ENCODE measurements around the gene PROSER2. TPM values are rescaled to one million over a fixed set of nuclear protein-coding genes. Genes with fewer than 3 reads are reported as not detected.

Gene PROSER2, protein sequence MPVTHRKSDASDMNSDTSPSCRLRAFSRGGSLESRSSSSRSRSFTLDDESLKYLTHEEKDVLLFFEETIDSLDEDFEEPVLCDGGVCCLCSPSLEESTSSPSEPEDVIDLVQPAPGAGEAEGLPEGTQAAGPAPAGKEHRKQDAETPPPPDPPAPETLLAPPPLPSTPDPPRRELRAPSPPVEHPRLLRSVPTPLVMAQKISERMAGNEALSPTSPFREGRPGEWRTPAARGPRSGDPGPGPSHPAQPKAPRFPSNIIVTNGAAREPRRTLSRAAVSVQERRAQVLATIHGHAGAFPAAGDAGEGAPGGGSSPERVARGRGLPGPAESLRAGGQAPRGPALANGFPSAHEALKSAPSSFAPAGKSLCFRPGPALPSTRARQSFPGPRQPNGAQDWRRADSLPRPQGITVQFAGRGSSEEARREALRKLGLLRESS
- total RNA-seq (ENCODE audit: unreplicated experiment) = 5.7 TPM
- long read RNA-seq = 0 reads

DNA sequence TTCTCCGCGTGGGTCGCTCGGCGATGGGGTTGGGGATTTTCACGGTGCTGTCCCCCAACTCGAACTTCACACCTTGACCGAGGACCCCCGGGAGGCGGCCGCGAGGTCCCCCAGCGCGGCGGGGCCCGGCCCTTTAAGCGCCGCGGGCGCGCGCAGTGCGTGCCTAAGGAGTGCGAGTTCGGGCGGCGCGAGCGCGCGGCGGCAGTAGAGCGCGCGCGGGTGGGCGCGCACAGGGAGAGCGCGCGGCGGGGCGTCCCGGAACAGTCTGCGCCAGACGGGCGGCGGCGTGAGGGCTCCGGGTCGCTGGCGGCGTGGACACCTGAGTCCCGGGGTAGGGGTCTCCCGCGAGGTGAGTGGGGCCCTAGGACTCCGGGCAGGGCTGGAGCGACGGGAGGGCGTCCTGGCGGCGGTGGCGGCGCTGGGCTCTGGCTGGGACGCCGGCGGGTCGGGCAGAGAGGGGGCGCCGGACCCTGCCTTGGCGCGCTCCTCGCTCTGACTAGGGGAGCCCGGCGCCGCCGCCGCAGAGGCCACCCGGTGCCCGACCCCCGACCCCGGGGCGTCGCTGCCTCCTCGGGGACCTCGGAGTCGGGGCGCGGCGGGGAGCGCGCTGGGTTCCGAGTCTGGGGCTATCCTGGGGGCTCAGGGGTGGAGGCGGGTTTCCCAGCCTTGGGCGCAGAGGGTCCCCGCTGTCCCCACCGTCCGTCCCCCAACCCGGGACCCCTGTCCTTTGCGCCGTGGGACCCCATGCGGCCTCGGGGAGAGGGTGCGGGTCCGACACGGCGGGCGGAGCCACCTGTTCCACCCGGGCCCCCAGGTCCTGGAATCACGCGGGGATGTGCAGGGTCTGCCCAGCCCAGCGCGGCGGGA, at the start of gene PROSER2:
TSS of gene PROSER2 (plus strand) at position 235 of the 867 bp plus-strand sequence. CDS start 28,722 bp downstream, outside the sequence.
- TF ChIP-seq, protein P1, sequence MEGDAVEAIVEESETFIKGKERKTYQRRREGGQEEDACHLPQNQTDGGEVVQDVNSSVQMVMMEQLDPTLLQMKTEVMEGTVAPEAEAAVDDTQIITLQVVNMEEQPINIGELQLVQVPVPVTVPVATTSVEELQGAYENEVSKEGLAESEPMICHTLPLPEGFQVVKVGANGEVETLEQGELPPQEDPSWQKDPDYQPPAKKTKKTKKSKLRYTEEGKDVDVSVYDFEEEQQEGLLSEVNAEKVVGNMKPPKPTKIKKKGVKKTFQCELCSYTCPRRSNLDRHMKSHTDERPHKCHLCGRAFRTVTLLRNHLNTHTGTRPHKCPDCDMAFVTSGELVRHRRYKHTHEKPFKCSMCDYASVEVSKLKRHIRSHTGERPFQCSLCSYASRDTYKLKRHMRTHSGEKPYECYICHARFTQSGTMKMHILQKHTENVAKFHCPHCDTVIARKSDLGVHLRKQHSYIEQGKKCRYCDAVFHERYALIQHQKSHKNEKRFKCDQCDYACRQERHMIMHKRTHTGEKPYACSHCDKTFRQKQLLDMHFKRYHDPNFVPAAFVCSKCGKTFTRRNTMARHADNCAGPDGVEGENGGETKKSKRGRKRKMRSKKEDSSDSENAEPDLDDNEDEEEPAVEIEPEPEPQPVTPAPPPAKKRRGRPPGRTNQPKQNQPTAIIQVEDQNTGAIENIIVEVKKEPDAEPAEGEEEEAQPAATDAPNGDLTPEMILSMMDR (IDR thresholded peaks at IDR 0.05; ENCODE audit: unreplicated experiment) = no peak
- Mint-ChIP-seq H3K27ac (ENCODE audit: unreplicated experiment) (no peak within 1 kb of the TSS), H3K9me3 (ENCODE audit: unreplicated experiment) (no peaks in the 10 kb centered on the region), H3K4me3 (ENCODE audit: unreplicated experiment) (peak within 1 kb of the TSS; percentile 90), H3K27me3 (ENCODE audit: unreplicated experiment) (no peaks in the 10 kb centered on the region), H3K4me1 (ENCODE audit: unreplicated experiment) (peaks cover 11% of the 10 kb centered on the region), H3K36me3 (ENCODE audit: low read depth, unreplicated experiment) (no peaks in the 10 kb centered on the region)
- DNase-seq (ENCODE audit: low spot score) = peak; percentile 43

DNA sequence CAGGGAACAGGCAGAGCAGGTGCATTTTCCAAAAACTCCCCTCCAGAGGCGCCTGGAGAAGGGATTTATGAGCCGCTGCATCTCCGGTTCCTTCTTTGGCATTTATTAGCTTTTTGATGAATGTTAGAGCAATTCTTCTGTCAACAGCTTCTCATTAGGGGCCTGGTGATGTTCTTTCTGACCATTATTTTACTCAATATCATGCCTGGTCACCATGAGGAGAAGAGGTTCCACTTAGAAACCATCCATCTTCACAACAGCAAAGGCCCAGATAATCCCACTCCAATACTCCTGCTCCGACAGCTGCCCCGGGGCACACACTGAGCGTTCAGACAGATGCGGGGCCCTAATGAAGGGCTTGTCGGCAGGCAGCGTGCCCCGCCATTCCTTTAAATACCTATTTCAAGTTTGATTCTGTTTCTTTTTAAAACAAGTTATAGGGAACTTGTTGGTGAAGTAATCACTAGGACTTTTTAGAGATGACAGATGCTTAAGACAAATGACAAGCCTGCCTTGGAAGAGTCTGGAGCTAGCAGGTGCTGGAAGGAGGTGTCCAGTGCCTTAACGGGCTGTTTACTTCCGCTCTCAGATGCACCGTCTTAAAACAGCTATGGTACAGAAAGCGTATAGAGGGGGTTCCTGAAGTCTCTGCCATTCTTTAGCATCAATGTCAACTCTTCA, 49.3 kb upstream of the PROSER2 start:
- TF ChIP-seq, protein P1 (IDR thresholded peaks at IDR 0.05; ENCODE audit: unreplicated experiment) = no peak
- H3K9me3 Mint-ChIP-seq (ENCODE audit: unreplicated experiment) = no peaks in the 10 kb centered on the region
- peaks cover 3% of the 10 kb centered on the region for H3K36me3 Mint-ChIP-seq (ENCODE audit: low read depth, unreplicated experiment)
- H3K27ac Mint-ChIP-seq (ENCODE audit: unreplicated experiment) = no peak overlapping the region
- no peak for DNase-seq (ENCODE audit: low spot score)
- no peak overlapping the region for H3K4me3 Mint-ChIP-seq (ENCODE audit: unreplicated experiment)
- peaks cover 3% of the 10 kb centered on the region for H3K4me1 Mint-ChIP-seq (ENCODE audit: unreplicated experiment)
- peaks cover 5% of the 10 kb centered on the region for H3K27me3 Mint-ChIP-seq (ENCODE audit: unreplicated experiment)

DNA sequence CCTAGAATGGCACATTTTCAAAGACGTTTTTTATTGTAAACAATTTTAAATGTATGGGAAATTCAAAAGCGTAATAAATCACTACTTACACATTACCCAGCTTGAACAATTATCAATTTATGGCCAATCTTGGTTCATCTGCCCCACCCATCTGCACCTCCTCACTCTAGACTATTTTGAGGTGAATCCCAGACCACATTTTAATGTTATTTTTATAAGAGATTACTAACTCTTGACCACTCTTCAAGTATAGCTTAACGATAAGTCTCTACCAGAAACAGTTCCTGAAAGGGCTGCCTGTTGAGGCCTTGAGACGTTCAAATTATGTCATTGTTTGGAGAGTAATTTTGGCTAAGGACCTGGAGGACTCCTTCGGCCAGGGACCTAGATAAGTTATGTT, 47.7 kb upstream of the PROSER2 start:
- DNase-seq (ENCODE audit: low spot score) = no peak
- Mint-ChIP-seq H3K9me3 (ENCODE audit: unreplicated experiment) (no peaks in the 10 kb centered on the region), H3K4me1 (ENCODE audit: unreplicated experiment) (peaks cover 3% of the 10 kb centered on the region), H3K27ac (ENCODE audit: unreplicated experiment) (no peak overlapping the region), H3K4me3 (ENCODE audit: unreplicated experiment) (no peak overlapping the region), H3K36me3 (ENCODE audit: low read depth, unreplicated experiment) (peaks cover 3% of the 10 kb centered on the region), H3K27me3 (ENCODE audit: unreplicated experiment) (peaks cover 5% of the 10 kb centered on the region)
- TF ChIP-seq, protein P1 (IDR thresholded peaks at IDR 0.05; ENCODE audit: unreplicated experiment) = no peak

DNA sequence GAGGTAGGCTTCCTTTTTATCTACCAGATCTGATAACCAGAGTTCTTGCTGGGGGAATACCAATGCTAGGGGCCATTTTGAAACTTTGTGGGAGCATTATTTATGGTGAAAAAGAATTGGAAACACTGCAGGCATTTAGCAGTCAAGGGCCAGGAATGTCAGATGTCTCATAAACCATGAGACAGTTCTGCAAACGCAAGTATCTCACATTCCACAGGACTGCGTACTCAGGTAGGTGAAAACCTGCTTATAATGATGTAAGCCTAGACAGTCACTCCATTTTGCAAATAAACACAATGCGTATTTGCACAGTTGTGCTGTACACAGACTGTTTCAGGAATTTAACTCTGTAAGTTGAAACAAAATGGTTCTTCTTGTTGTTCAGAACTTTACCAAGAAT, 47.1 kb upstream of the PROSER2 start:
- H3K4me3 Mint-ChIP-seq (ENCODE audit: unreplicated experiment) = no peak overlapping the region
- DNase-seq (ENCODE audit: low spot score) = no peak
- H3K9me3 Mint-ChIP-seq (ENCODE audit: unreplicated experiment) = no peaks in the 10 kb centered on the region
- peaks cover 2% of the 10 kb centered on the region for H3K27me3 Mint-ChIP-seq (ENCODE audit: unreplicated experiment)
- H3K36me3 Mint-ChIP-seq (ENCODE audit: low read depth, unreplicated experiment) = peaks cover 3% of the 10 kb centered on the region
- H3K27ac Mint-ChIP-seq (ENCODE audit: unreplicated experiment) = no peak overlapping the region
- TF ChIP-seq, protein P1 (IDR thresholded peaks at IDR 0.05; ENCODE audit: unreplicated experiment) = no peak
- peaks cover 3% of the 10 kb centered on the region for H3K4me1 Mint-ChIP-seq (ENCODE audit: unreplicated experiment)

All from endothelial cell (in vitro differentiated cells).